IMR-90 (cell line): ENCODE measurements around the gene MTHFD2L. TPM values are rescaled to one million over a fixed set of nuclear protein-coding genes. Genes with fewer than 3 reads are reported as not detected.
"Not testable (repeated sequence)": the region's sequence is repeated elsewhere in the genome, so short reads cannot be mapped to it uniquely, and the experiment has no call there.

ENCODE experiments used
- ATAC-seq: fragments of 200-7000 bp; cut with Tn5 transposase; 2 replicates; pipeline ENCODE4 v1.9.1; 2020; ENCODE audit warnings: low read depth, mild to moderate bottlenecking, moderate library complexity
- BruUV-seq: library from RNA; stranded (reverse); fragments of 400-500 nt; replicated peaks from 2 replicates; lab custom pipeline; 2021; lab: Mats Ljungman, UMichigan
- CTCF ChIA-PET: fragments of 300-600 bp; formaldehyde crosslinking; extraction: SDS; loops from one replicate; lab custom pipeline; 2021; ENCODE audit warnings: antibody characterized with exemption; lab: Yijun Ruan, JAX
- POLR2A ChIA-PET: fragments of 300-600 bp; sonication (Branson Sonifier 250); formaldehyde crosslinking; loops from one replicate; lab custom pipeline; 2022; ENCODE audit warnings: antibody characterized with exemption; ENCODE audit not compliant: unreplicated experiment; lab: Charles Lee
- DNase-seq: peaks from one replicate; pipeline ENCODE4 v3.0.0; 2013
- H2AFZ ChIP-seq: replicated peaks from 2 replicates; pipeline ENCODE3; 2013; ENCODE audit warnings: low read length, mild to moderate bottlenecking; ENCODE audit not compliant: poor library complexity
- H2AK5ac ChIP-seq: 2 replicates; pipeline ENCODE4 v1.6.1; 2013; ENCODE audit warnings: low read depth, low read length, inconsistent platforms
- H2AK9ac ChIP-seq: replicated peaks from 2 replicates; pipeline ENCODE3; 2013; ENCODE audit warnings: mild to moderate bottlenecking, low read depth, low read length, moderate library complexity; ENCODE audit not compliant: poor library complexity
- H2BK120ac ChIP-seq: 2 replicates; pipeline ENCODE4 v1.6.1; 2013; ENCODE audit warnings: low read depth, low read length, inconsistent platforms
- H2BK15ac ChIP-seq: 3 replicates; pipeline ENCODE4 v1.6.1; 2013; ENCODE audit warnings: low read depth, low read length, inconsistent platforms
- H2BK20ac ChIP-seq: 2 replicates; pipeline ENCODE4 v1.6.1; 2013; ENCODE audit warnings: low read depth, mild to moderate bottlenecking, inconsistent platforms, low read length, moderate library complexity
- H2BK5ac ChIP-seq: 2 replicates; pipeline ENCODE4 v1.6.1; 2013; ENCODE audit warnings: mild to moderate bottlenecking, low read depth, low read length, inconsistent platforms; ENCODE audit not compliant: poor library complexity, severe bottlenecking
- H3K14ac ChIP-seq: replicated peaks from 2 replicates; pipeline ENCODE4 v1.6.1; 2013; ENCODE audit warnings: low read depth, low read length, inconsistent platforms
- H3K18ac ChIP-seq: 2 replicates; pipeline ENCODE4 v1.6.1; 2013; ENCODE audit warnings: low read depth, low read length, control low read depth
- H3K23ac ChIP-seq: 2 replicates; pipeline ENCODE4 v1.6.1; 2013; ENCODE audit warnings: low read depth, low read length, inconsistent platforms
- H3K27ac ChIP-seq: 2 replicates; pipeline ENCODE4 v1.5.1; 2013; ENCODE audit warnings: mild to moderate bottlenecking, control low read depth, low read length; ENCODE audit not compliant: insufficient read depth
- H3K27me3 ChIP-seq: 2 replicates; pipeline ENCODE4 v1.6.1; 2013; ENCODE audit warnings: low read length; ENCODE audit not compliant: control insufficient read depth, insufficient read depth
- H3K36me3 ChIP-seq: 2 replicates; pipeline ENCODE4 v1.6.1; 2013; ENCODE audit warnings: low read length, mixed read lengths; ENCODE audit not compliant: control insufficient read depth, insufficient read depth
- H3K4ac ChIP-seq: 2 replicates; pipeline ENCODE4 v1.6.1; 2013; ENCODE audit warnings: low read depth, low read length, inconsistent platforms
- H3K4me1 ChIP-seq: 2 replicates; pipeline ENCODE4 v1.6.1; 2013; ENCODE audit warnings: low read length, mixed read lengths; ENCODE audit not compliant: control insufficient read depth, insufficient read depth
- H3K4me2 ChIP-seq: 2 replicates; pipeline ENCODE4 v1.6.1; 2013; ENCODE audit warnings: low read depth, mild to moderate bottlenecking, control low read depth, low read length, moderate library complexity
- H3K4me3 ChIP-seq: 2 replicates; pipeline ENCODE4 v1.5.1; 2013; ENCODE audit warnings: low read depth, mild to moderate bottlenecking, control low read depth, low read length, moderate library complexity; ENCODE audit not compliant: insufficient read depth
- H3K56ac ChIP-seq: 2 replicates; pipeline ENCODE4 v1.6.1; 2013; ENCODE audit warnings: low read length, inconsistent platforms; ENCODE audit not compliant: insufficient read depth; ENCODE audit errors: extremely low read depth
- H3K79me1 ChIP-seq, 2 experiments: 2 replicates each; pipeline ENCODE4 v1.6.1; 2013; ENCODE audit warnings: low read length in 2 of 2, inconsistent platforms in 1 of 2, low read depth in 1 of 2
- H3K9ac ChIP-seq: 2 replicates; pipeline ENCODE4 v1.6.1; 2013; ENCODE audit warnings: low read depth, low read length, control low read depth
- H3K9me1 ChIP-seq: 2 replicates; pipeline ENCODE4 v1.6.1; 2013; ENCODE audit warnings: low read length, inconsistent platforms; ENCODE audit not compliant: insufficient read depth
- H3K9me3 ChIP-seq: 2 replicates; pipeline ENCODE4 v1.6.1; 2013; ENCODE audit warnings: low read length; ENCODE audit not compliant: control insufficient read depth, insufficient read depth
- H4K20me1 ChIP-seq: 2 replicates; pipeline ENCODE4 v1.6.1; 2013; ENCODE audit warnings: low read length, inconsistent platforms; ENCODE audit not compliant: insufficient read depth
- H4K5ac ChIP-seq: 2 replicates; pipeline ENCODE4 v1.6.1; 2013; ENCODE audit warnings: mild to moderate bottlenecking, low read depth, low read length, control low read depth
- H4K8ac ChIP-seq, 2 experiments: 2 replicates each; pipeline ENCODE4 v1.6.1; 2013; ENCODE audit warnings: low read depth in 2 of 2, low read length in 2 of 2, control low read depth in 1 of 2, inconsistent platforms in 1 of 2
- H4K91ac ChIP-seq: 2 replicates; pipeline ENCODE4 v1.6.1; 2013; ENCODE audit warnings: low read depth, low read length, inconsistent platforms; ENCODE audit not compliant: insufficient read depth
- WGBS, 2 experiments: methylation state at CpG; one replicate each; pipeline versions ENCODE4 v1.1.5 to v1.1.7; 2013; ENCODE audit warnings: missing lambda C conversion rate in 2 of 2; ENCODE audit not compliant: insufficient read length in 1 of 2; ENCODE audit errors: extremely low coverage in 2 of 2; 5-methylcytosine and 5-hydroxymethylcytosine counted together
- dilution Hi-C: fragments of 300-500 bp; cut with HindIII; formaldehyde crosslinking; loops from one replicate; pipeline ENCODE4 v1.14.3; 2018; ENCODE audit warnings: low sequenced_read_pairs; ENCODE audit not compliant: unreplicated experiment
- in situ Hi-C: fragments of 300-500 bp; cut with MboI; formaldehyde crosslinking; loops from 3 replicates; pipeline ENCODE4 v1.14.3; 2019; ENCODE audit warnings: low sequenced_read_pairs, inconsistent platforms, mixed read lengths
- intact Hi-C: fragments of 100-400 bp; cut with micrococcal nuclease; formaldehyde crosslinking; loops from 2 replicates; pipeline ENCODE4 v1.10.0; 2022
- polyA plus RNA-seq, 3 experiments: library from polyadenylated mRNA; depleted of rRNA; stranded (reverse); fragments of >200 nt; gene quantifications; 2 replicates each; pipeline ENCODE4 v1.2.3, GENCODE V29; 2012; ENCODE audit warnings: low replicate concordance in 1 of 3
- total RNA-seq: library from RNA; depleted of rRNA; stranded (reverse); fragments of >200 nt; gene quantifications from 2 replicates; pipeline ENCODE4 v1.2.3, GENCODE V29; 2012

Gene MTHFD2L
- total and polyA plus RNA-seq, 2 of the 4 experiments (the other 2 are of a cell fraction), result 2.8 to 4.3 TPM

GRCh38 chr4:74130843-74131242, 27.1 kb upstream of the MTHFD2L start:
- dilution Hi-C loops, H4K20me1 ChIP-seq, H2BK15ac ChIP-seq, H2AFZ ChIP-seq, H2AK5ac ChIP-seq, H2BK5ac ChIP-seq, H3K4me2 ChIP-seq, H3K36me3 ChIP-seq, CTCF ChIA-PET, H2AK9ac ChIP-seq, H3K9me1 ChIP-seq, H3K27ac ChIP-seq, H4K91ac ChIP-seq, H3K4me3 ChIP-seq, H4K5ac ChIP-seq, POLR2A ChIA-PET, H3K9ac ChIP-seq, H3K14ac ChIP-seq, ATAC-seq, H3K56ac ChIP-seq, H2BK20ac ChIP-seq, H3K18ac ChIP-seq, H2BK120ac ChIP-seq, H4K8ac ChIP-seq, H3K79me1 ChIP-seq, H3K9me3 ChIP-seq, H3K4ac ChIP-seq, DNase-seq, H3K4me1 ChIP-seq, H3K23ac ChIP-seq, BruUV-seq, H3K27me3 ChIP-seq: not testable (repeated sequence)
- in situ Hi-C loops, result loop anchor here (5.0 to 10.0 kb wide), 2 partner anchors 474 to 536 kb away; no protein-coding TSS in a partner anchor
- no CpG with 5 or more reads among the region's 2 CpGs for WGBS, 2 experiments
- intact Hi-C loops, result loop anchor here (5.0 to 10.0 kb wide), 2 partner anchors 266 to 819 kb away; partner anchors contain the start of gene CXCL1

DNA sequence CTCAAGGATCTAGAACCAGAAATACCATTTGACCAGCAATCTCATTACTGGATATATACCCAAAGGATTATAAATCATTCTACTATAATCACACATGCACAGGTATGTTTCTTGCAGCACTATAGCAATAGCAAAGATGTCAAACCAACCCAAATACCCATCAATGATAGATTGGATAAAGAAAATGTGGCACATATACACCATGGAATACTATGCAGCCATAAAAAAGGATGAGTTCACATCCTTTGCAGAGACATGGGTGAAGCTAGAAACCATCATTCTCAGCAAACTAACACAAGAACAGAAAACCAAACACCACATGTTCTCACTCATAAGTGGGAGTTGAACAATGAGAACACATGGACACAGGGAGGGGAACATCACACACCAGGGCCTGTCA, 25.7 kb upstream of the MTHFD2L start:
- H3K18ac ChIP-seq, H3K4ac ChIP-seq, H3K4me3 ChIP-seq, POLR2A ChIA-PET, H3K9me1 ChIP-seq, H3K9me3 ChIP-seq, H3K14ac ChIP-seq, H3K27me3 ChIP-seq, H4K91ac ChIP-seq, H3K56ac ChIP-seq, H3K4me1 ChIP-seq, H4K20me1 ChIP-seq, H2BK20ac ChIP-seq, BruUV-seq, H3K36me3 ChIP-seq, H3K27ac ChIP-seq, H2AK5ac ChIP-seq, dilution Hi-C loops, H2BK120ac ChIP-seq, H3K23ac ChIP-seq, H2BK15ac ChIP-seq, H2AFZ ChIP-seq, H2AK9ac ChIP-seq, H4K5ac ChIP-seq, H4K8ac ChIP-seq, H3K79me1 ChIP-seq, H2BK5ac ChIP-seq, ATAC-seq, DNase-seq, H3K9ac ChIP-seq, H3K4me2 ChIP-seq: not testable (repeated sequence)
- in situ Hi-C loops (loop anchor here (5.0 to 10.0 kb wide), 2 partner anchors 475 to 537 kb away; no protein-coding TSS in a partner anchor), intact Hi-C loops (loop anchor here (5.0 to 10.0 kb wide), 2 partner anchors 267 to 820 kb away; partner anchors contain the start of gene CXCL1)
- CTCF ChIA-PET, result interaction anchor here (2.3 kb wide), 1 partner anchor 470 kb away, joined by 12 read pairs; no protein-coding TSS in a partner anchor
